ENCODE measurements around the gene SCMH1. TPM values are rescaled to one million over a fixed set of nuclear protein-coding genes. Genes with fewer than 3 reads are reported as not detected.

Gene SCMH1
- polyA plus RNA-seq, 1 donor, result 35.8 TPM

GRCh38 chr1:41005876-41006275, 236.2 kb downstream of the SCMH1 start:
- no peak for DNase-seq (ENCODE audit: low read depth)

GRCh38 chr1:41003640-41004220, 238.4 kb downstream of the SCMH1 start:
- DNase-seq (ENCODE audit: low read depth), result peak; percentile 77

GRCh38 chr1:41003127-41003639, 238.9 kb downstream of the SCMH1 start:
- DNase-seq (ENCODE audit: low read depth), result no peak

- DNase-seq (ENCODE audit: low read depth), result no peak
These were observed 243.4 kb downstream of the SCMH1 start for GRCh38 chr1:40998668-40999067.

DNA sequence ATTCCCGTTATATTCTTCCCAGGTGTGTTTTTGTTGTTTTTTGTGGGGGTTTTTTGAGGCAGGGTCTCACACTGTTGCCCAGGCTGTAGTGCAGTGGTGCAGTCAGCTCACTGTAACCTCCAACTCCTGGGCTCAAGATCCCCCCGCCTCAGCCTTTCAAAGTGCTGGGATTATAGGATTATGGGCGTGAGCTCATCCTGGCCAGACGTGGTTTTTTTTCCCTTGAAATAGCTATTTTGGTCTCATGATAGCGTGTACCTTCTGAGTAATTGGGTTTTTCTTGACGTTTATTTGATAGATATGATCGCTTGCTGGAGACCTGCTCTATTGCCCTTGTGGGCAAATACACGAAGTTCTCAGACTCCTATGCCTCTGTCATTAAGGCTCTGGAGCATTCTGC, 245.0 kb downstream of the SCMH1 start:
- no peak for DNase-seq (ENCODE audit: low read depth)

GRCh38 chr1:40989066-40989465, 253.0 kb downstream of the SCMH1 start:
- no peak for DNase-seq (ENCODE audit: low read depth)

DNA sequence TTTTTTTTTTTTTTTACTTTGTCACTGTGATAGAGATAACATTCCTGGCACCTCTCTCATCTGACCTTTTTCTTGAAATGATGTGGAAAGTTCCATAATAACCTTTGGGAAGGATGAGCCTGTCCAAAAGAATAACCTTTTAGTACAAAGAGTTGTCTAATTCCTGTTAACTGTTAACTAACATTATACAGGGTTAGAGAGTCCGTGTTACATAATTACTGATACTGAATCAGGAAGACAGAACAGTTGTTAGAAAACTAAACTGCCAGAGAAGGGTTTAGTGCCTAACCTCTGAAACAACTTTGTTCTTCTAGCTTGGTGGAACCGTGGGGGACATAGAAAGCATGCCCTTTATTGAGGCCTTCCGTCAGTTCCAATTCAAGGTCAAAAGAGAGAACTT, 253.8 kb downstream of the SCMH1 start:
- no peak for DNase-seq (ENCODE audit: low read depth)

- DNase-seq (ENCODE audit: low read depth), result no peak
These were observed 254.4 kb downstream of the SCMH1 start for GRCh38 chr1:40987439-40988276.

- no peak for DNase-seq (ENCODE audit: low read depth)
These were observed 255.2 kb downstream of the SCMH1 start for GRCh38 chr1:40986956-40987355.

DNA sequence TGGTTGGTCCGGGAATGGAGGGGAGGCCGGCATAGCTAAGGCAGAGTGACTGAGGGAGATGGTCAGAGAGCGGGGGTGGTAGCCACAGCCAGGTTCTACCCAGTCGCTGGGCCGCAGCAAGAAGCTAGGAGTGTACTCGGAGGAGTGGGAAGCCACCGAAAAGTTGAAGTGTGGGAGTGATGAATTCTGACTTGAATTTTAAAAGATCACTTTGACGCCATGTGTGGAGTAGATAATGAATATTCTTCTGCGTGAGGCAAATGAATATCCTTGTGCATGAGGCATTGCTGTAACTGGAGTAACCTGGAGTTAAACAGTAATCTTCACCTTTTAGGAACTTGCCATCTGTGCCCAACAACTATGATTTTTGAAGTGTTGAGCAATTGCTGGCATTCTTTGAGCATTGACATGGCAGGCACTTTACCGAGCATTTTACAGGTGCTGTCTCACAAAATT, 255.8 kb downstream of the SCMH1 start:
- DNase-seq (ENCODE audit: low read depth), result no peak

DNA sequence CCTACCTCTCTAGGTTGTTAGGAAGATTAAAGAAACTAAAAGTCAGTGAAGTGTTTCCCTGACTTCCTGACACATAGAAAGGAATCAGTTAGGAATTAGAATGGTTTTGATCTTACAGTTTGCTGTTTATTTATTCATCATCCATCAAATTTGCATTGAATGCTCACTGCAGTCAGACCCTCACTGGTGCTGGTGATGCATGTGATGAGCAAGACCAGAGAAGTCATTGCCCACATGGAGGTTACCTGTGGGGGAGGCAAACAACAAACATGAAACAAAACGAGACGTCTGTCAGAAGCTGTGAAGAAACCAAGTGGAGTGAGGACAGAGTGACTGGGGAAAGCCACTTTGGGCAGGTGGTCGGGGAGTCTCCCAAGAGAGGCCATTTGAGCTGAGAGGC, 256.2 kb downstream of the SCMH1 start:
- no peak for DNase-seq (ENCODE audit: low read depth)

DNA sequence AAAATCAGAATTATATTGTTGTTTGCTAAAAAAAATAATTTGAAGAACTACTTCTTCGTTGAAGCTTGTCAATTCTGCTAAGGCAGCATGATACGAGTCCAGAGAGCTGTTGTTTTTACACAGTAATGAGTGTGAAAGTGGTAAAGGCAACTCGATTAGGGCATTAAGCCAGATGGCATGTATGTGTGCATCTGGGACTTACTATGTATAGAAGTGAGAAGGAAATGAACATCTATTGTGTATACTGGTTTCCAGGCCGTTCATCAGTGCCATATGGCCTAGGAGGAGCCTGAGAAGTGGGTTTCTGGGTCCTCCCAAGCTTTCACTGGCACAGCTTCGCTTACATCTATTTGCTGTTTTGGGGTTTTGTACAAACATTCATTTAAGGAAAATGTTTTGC, 256.9 kb downstream of the SCMH1 start:
- no peak for DNase-seq (ENCODE audit: low read depth)

DNA sequence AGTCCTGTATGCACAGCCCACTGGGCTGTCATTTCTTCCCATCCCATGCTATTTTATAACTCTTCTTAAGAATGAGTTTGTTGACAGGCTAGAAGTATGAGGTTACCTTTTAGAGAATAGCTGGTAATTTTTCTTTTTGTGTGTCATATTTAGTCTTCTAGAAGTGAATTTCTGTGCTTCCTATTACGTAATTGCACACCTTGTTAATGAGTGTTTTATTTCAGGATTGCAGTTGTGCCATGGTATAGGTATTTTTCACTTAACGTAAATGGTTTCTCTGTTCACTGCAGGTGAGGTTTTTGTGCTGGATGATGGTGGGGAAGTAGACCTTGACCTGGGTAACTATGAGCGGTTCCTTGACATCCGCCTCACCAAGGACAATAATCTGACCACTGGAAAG, 257.6 kb downstream of the SCMH1 start:
- no peak for DNase-seq (ENCODE audit: low read depth)

- DNase-seq (ENCODE audit: low read depth), result no peak
These were observed 258.0 kb downstream of the SCMH1 start for GRCh38 chr1:40984066-40984465.

GRCh38 chr1:40983286-40983685, 258.8 kb downstream of the SCMH1 start:
- no peak for DNase-seq (ENCODE audit: low read depth)

DNA sequence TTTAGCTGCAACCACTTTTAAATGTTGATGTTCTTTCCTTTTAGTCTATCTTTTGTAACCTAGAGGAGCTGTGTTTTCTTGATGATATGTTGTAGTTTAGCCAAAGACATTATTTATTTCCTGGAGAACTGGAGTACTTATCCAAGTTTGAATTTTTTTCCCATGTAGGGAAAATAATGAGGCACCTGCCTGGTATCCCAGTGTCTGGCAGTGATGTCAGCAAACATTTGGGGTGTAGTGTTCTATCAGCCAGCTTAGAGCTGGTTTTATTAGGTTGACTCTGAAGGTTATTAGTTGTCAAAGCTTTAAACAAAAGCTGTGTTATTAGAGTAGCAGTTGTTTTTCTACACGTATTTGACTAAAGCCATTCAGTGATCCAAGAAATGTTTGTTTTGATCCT, 259.4 kb downstream of the SCMH1 start:
- DNase-seq (ENCODE audit: low read depth), result no peak

DNA sequence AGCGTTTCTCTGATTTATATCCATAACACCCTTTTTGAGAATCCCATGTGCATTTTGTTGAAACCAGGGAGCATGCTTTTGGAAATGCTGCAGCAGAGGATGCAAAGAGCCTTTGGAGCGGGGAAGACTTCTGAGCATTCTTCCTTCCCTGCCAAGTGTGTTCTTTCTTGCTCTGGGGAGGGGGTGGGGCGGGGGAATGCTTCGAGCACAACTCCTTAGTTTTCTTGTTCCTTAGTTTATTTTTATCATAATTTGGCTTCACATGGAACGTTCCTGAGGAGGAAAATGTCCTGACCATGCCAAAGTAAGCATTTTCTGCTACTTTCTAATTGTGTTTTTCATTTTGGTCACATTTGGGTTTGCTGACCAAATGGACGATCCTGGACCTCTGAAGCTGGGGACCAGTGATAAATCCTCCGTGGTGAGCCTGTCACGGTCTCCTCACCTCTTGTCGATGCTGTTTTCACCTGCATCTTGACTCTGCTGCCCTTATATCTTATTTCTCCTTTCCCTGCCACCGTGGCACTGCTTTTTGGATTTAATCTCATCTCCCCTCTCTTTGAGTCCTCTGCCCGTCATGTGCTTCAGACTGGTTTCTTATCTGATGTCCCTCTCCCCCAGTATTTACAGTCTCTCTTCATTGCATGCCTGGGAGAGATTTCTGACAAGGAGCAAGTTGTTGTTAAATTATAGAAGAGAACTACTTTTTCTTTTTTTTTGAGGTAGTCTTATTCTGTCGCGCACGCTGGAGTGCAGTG, 260.2 kb downstream of the SCMH1 start:
- DNase-seq (ENCODE audit: low read depth), result no peak

DNA sequence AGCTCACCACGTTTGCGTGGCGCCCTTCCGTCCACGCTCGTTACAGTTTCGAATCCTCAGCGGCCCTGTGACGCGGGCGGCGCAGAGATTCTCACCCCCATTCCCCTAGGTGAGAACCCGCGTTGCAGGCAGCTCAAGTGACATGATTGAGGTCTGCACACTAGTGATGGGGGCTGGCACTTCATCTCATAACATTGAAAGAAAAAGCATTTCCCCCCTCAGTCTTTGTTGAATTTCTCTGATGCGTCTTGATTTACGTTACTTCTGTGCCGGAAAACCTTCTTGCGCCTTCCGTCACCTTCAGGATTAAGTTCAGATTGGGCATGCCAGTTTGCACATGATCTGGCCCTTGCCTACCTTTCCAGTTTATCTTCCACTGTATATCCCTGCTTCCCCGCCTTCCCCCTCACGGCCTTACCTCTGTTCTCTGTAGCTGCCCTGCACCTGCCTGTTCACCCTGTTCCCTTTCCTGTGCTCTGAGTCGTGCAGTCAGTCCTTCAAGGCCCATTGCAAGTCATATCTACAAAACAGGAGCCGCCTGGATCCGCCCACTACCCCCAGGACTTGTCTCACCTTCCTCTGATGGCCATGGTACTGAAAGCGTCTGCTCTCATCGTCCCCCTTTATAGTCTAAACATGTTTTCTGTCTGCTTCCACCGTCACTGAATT, 261.5 kb downstream of the SCMH1 start:
- DNase-seq (ENCODE audit: low read depth), result no peak

GRCh38 chr1:40980068-40980452, 262.0 kb downstream of the SCMH1 start:
- no peak for DNase-seq (ENCODE audit: low read depth)

GRCh38 chr1:40979241-40980067, 262.7 kb downstream of the SCMH1 start, which contains the start of gene CTPS1:
Gene CTPS1, plus strand, starts transcription at chr1:40979696. Its CDS starts 3,595 bp downstream, at chr1:40983291.
- peak; percentile 88 for DNase-seq (ENCODE audit: low read depth)

DNA sequence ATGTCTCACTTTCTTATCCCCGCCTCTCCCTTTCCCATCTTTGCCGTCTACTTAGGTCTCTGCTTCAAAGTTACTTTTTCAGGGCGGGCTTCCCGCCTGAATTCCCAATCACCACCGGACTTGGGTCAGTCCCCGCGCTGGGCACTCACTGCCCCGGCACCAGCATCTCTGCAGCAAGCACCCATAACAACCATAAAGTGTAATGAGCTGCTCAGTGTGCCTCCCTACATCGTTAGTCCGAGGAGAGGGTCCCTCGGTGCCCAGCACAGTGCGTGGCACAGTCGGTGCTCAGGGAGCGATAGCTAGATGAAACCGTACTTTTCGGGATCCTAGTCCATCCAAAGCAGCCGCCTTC, 263.2 kb downstream of the SCMH1 start:
- no peak for DNase-seq (ENCODE audit: low read depth)
